Natural killer cell (primary cell): ENCODE results near the gene KRTAP3-2. TPM values are rescaled to one million over a fixed set of nuclear protein-coding genes. Genes with fewer than 3 reads are reported as not detected.

Experiments used
- ATAC-seq, 3 donors: fragments of 150-1000 bp in 2 of 3; fragments of 200-7000 bp in 1 of 3; cut with Tn5 transposase; 1 replicate in 1 of 3; 2 replicates in 2 of 3; pipeline ENCODE4 v1.10.0; 2021; ENCODE audit warnings: mild to moderate bottlenecking in 2 of 3, moderate library complexity in 2 of 3
- DNase-seq, 2 donors: peaks; one replicate each; pipeline versions ENCODE4 v3.0.0 to v3.0.0-alpha.2; 2013 to 2021; ENCODE audit warnings: mixed read lengths in 1 of 2
- H3K27ac ChIP-seq: one replicate; pipeline ENCODE4 v1.5.1; 2013; ENCODE audit warnings: mild to moderate bottlenecking, low read length
- H3K27me3 ChIP-seq: one replicate; pipeline ENCODE4 v1.6.1; 2013; ENCODE audit warnings: low read length; ENCODE audit not compliant: control insufficient read depth, insufficient read depth
- H3K36me3 ChIP-seq: one replicate; pipeline ENCODE4 v1.6.1; 2013; ENCODE audit warnings: low read length; ENCODE audit not compliant: control insufficient read depth, insufficient read depth
- H3K4me1 ChIP-seq: one replicate; pipeline ENCODE4 v1.6.1; 2013; ENCODE audit warnings: low read length; ENCODE audit not compliant: control insufficient read depth, insufficient read depth
- H3K4me3 ChIP-seq: one replicate; pipeline ENCODE4 v1.5.1; 2013; ENCODE audit warnings: low read length
- H3K9me3 ChIP-seq: one replicate; pipeline ENCODE4 v1.6.1; 2013; ENCODE audit warnings: low read length; ENCODE audit not compliant: control insufficient read depth, insufficient read depth
- H3K27ac Mint-ChIP-seq, 2 donors: one replicate each; pipeline ENCODE4 v1.8.0; 2022; ENCODE audit warnings: mild to moderate bottlenecking in 2 of 2, mixed read lengths in 2 of 2, moderate library complexity in 1 of 2
- H3K27me3 Mint-ChIP-seq, 2 donors: one replicate each; pipeline ENCODE4 v1.8.0; 2022; ENCODE audit warnings: low read depth in 2 of 2, mixed read lengths in 2 of 2
- H3K36me3 Mint-ChIP-seq: one replicate; pipeline ENCODE4 v1.8.0; 2022; ENCODE audit warnings: mixed read lengths
- H3K4me1 Mint-ChIP-seq, 2 donors: one replicate each; pipeline ENCODE4 v1.8.0; 2022; ENCODE audit warnings: mixed read lengths in 2 of 2
- H3K4me3 Mint-ChIP-seq: one replicate; pipeline ENCODE4 v1.8.0; 2022; ENCODE audit warnings: mild to moderate bottlenecking, moderate library complexity, mixed read lengths
- H3K9me3 Mint-ChIP-seq, 2 donors: one replicate each; pipeline ENCODE4 v1.8.0; 2022; ENCODE audit warnings: mixed read lengths in 2 of 2
- CTCF ChIP-seq: fragments of 200-600 bp; IDR thresholded peaks from one replicate; pipeline ENCODE4 v1.8.0; 2022; ENCODE audit warnings: antibody characterized with exemption
- WGBS: methylation state at CpG from one replicate; pipeline ENCODE4 v1.1.7; 2013; ENCODE audit warnings: missing lambda C conversion rate; ENCODE audit not compliant: insufficient coverage; 5-methylcytosine and 5-hydroxymethylcytosine counted together
- intact Hi-C: fragments of 100-400 bp; cut with micrococcal nuclease; formaldehyde crosslinking; loops from one replicate; pipeline ENCODE4 v1.14.2; 2022
- total RNA-seq, 4 donors: library from RNA; stranded (reverse); fragments of 120-200 nt in 1 of 4; gene quantifications; one replicate each; pipeline versions ENCODE4 v1.2.3 to v1.2.4, GENCODE V29; 2013 to 2022

Gene KRTAP3-2
- total RNA-seq, 3 donors from 2014 or later (not counting 1 experiment from before 2014, with no cell fraction given), result not detected

- no peak for DNase-seq
- Histone ChIP-seq H3K27me3 (peaks cover 15% of the 10 kb centered on the region), H3K27ac (no peak overlapping the region), H3K36me3 (no peaks in the 10 kb centered on the region), H3K4me1 (no peaks in the 10 kb centered on the region), H3K9me3 (no peaks in the 10 kb centered on the region), H3K4me3 (no peak overlapping the region)
- intact Hi-C loops, result no loop called here
- Mint-ChIP-seq H3K27me3 (peaks cover 35 to 75% of the 10 kb centered on the region in 2 donors), H3K9me3 (no peaks in the 10 kb centered on the region), H3K4me1 (no peaks in the 10 kb centered on the region), H3K27ac (no peak overlapping the region), H3K4me3 (no peak overlapping the region), H3K36me3 (no peaks in the 10 kb centered on the region)
- TF ChIP-seq CTCF, result no peak
- whole genome bisulfite sequencing, result 100% methylated on average over 1 of the region's 2 CpGs
- no peak for ATAC-seq
These were observed 6.6 kb downstream of the KRTAP3-2 start for GRCh38 chr17:40993084-40993483.

DNA sequence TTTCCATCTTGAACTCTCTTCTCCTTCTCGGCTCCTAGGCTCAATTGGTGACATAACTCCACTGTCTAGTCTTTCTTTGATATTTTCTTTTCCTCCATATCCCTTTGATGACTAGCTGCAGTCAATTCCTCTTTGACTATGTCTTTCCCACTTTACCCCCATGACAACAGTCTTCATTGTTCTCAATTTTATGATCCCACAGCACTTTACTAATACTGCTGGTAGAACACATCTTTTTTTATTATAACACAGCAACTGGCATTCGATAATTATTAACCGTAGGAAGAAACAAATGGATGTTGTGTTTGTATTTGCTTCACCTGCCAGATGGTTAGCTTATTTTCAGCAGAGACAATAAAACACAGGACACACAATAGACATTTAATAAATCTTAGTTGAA lies 7.0 kb downstream of the KRTAP3-2 start:
- Mint-ChIP-seq H3K27ac (no peak overlapping the region), H3K36me3 (no peaks in the 10 kb centered on the region), H3K9me3 (no peaks in the 10 kb centered on the region), H3K4me1 (no peaks in the 10 kb centered on the region), H3K4me3 (no peak overlapping the region), H3K27me3 (peaks cover 33 to 71% of the 10 kb centered on the region in 2 donors)
- intact Hi-C loops, result no loop called here
- 85% methylated on average over 1 of the region's 3 CpGs for WGBS
- Histone ChIP-seq H3K9me3 (no peaks in the 10 kb centered on the region), H3K27ac (no peak overlapping the region), H3K36me3 (no peaks in the 10 kb centered on the region), H3K27me3 (peaks cover 15% of the 10 kb centered on the region), H3K4me1 (no peaks in the 10 kb centered on the region), H3K4me3 (no peak overlapping the region)
- DNase-seq (no peak), ATAC-seq (no peak)
- TF ChIP-seq CTCF, result no peak

DNA sequence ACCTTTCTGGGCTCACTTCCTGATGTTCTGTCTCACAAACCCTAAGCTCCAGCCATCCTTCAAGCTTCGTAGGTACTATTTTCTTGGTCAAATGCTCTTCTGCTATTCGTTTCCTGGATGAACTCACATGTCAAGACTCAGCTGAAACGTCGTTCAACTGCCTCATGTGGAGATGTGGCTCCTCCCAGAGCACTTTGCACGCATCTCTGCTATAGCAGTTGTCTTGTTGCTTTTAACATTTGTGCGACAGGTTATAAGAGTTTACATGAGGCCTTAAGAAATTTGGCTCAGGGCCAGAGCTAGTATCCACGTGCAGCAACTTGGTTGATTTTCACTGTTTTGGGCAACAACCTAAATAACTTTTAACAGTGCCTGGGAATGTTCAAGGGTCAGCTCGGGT lies 12.8 kb downstream of the KRTAP3-2 start:
- Histone ChIP-seq H3K36me3 (no peaks in the 10 kb centered on the region), H3K4me1 (no peaks in the 10 kb centered on the region), H3K4me3 (no peak overlapping the region), H3K27ac (no peak overlapping the region), H3K9me3 (no peaks in the 10 kb centered on the region), H3K27me3 (no peaks in the 10 kb centered on the region)
- no peak for TF ChIP-seq CTCF
- DNase-seq (no peak), ATAC-seq (no peak)
- no peaks in the 10 kb centered on the region for H3K36me3 Mint-ChIP-seq
- H3K4me1 Mint-ChIP-seq, result no peaks in the 10 kb centered on the region
- H3K27ac Mint-ChIP-seq, result no peak overlapping the region
- H3K27me3 Mint-ChIP-seq, result peaks cover 10 to 51% of the 10 kb centered on the region in 2 donors
- no peaks in the 10 kb centered on the region for H3K9me3 Mint-ChIP-seq
- intact Hi-C loops, result no loop called here
- H3K4me3 Mint-ChIP-seq, result no peak overlapping the region
- WGBS, result 76% methylated on average over 8 of the region's 8 CpGs

DNA sequence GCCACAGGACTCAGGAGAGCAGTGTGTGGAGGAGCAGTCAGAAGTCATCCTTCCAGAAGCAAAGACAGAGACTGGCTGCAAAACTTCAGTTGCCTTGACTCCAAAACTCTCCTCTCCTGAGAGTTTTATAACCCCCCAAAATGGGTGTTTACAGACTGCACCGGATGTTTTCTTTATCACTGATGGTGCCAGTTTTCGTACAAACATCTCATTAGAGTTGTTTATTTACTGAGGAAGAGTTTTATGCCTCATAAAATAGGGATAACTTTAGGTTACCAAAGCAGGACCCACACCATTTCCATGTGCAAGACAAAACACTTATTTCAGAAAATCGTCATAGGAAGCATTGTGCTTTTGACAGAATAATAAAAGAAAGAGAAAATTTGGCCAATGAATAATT lies 15.5 kb downstream of the KRTAP3-2 start, which contains the start of gene KRT40:
Gene KRT40 (minus strand): TSS at position 101 of the 400 bp plus-strand sequence. CDS start 53 bp downstream, at position 48.
- DNase-seq (no peak), ATAC-seq (no peak)
- no peaks in the 10 kb centered on the region for H3K27me3 ChIP-seq
- Mint-ChIP-seq H3K4me3 (no peak within 1 kb of the TSS), H3K36me3 (no peaks in the 10 kb centered on the region), H3K4me1 (no peaks in the 10 kb centered on the region), H3K27ac (no peak within 1 kb of the TSS), H3K9me3 (no peaks in the 10 kb centered on the region), H3K27me3 (peaks cover 12 to 35% of the 10 kb centered on the region in 2 donors)
- 33% methylated on average over 1 of the region's 3 CpGs for WGBS
- no peaks in the 10 kb centered on the region for H3K4me1 ChIP-seq
- H3K27ac ChIP-seq, result no peak within 1 kb of the TSS
- H3K36me3 ChIP-seq, result no peaks in the 10 kb centered on the region
- H3K9me3 ChIP-seq, result no peaks in the 10 kb centered on the region
- no peak for TF ChIP-seq CTCF
- intact Hi-C loops, result no loop called here
- no peak within 1 kb of the TSS for H3K4me3 ChIP-seq
